NOMO-1 treated with DMSO at 0.1 percent for 48 hours (cell line): ENCODE results near the gene CHTF18.
"Not testable (repeated sequence)": the region's sequence is repeated elsewhere in the genome, so short reads cannot be mapped to it uniquely, and the experiment has no call there.

Experiments used
- DNase-seq: peaks from one replicate; lab custom pipeline; 2025; ENCODE audit not compliant: unreplicated experiment; lab: John Stamatoyannopoulos, UW

Gene CHTF18

GRCh38 chr16:825341-826061 lies 37.1 kb downstream of the CHTF18 start:
- no peak for DNase-seq

- no peak for DNase-seq
These were observed 39.1 kb downstream of the CHTF18 start for GRCh38 chr16:827513-827912.

- DNase-seq, result no peak
These were observed 40.5 kb downstream of the CHTF18 start for GRCh38 chr16:828891-829290.

GRCh38 chr16:830107-830870 lies 41.9 kb downstream of the CHTF18 start:
- no peak for DNase-seq

- no peak for DNase-seq
These were observed 42.6 kb downstream of the CHTF18 start for GRCh38 chr16:830871-831570.

GRCh38 chr16:831571-832413 lies 43.4 kb downstream of the CHTF18 start:
- DNase-seq, result no peak

GRCh38 chr16:832652-833336 lies 44.4 kb downstream of the CHTF18 start:
- DNase-seq, result no peak

GRCh38 chr16:833411-833810 lies 45.0 kb downstream of the CHTF18 start:
- no peak for DNase-seq

- no peak for DNase-seq
These were observed 47.0 kb downstream of the CHTF18 start for GRCh38 chr16:835373-835772.

- DNase-seq, result no peak
These were observed 47.8 kb downstream of the CHTF18 start for GRCh38 chr16:836221-836620.

GRCh38 chr16:836822-837221 lies 48.4 kb downstream of the CHTF18 start:
- not testable (repeated sequence) for DNase-seq

- DNase-seq, result no peak
These were observed 50.3 kb downstream of the CHTF18 start for GRCh38 chr16:838741-839140.

- DNase-seq, result no peak
These were observed 51.4 kb downstream of the CHTF18 start for GRCh38 chr16:839643-840408.

- DNase-seq, result no peak
These were observed 52.4 kb downstream of the CHTF18 start for GRCh38 chr16:840561-841454.

GRCh38 chr16:841455-842060 lies 53.1 kb downstream of the CHTF18 start:
- DNase-seq, result no peak

- no peak for DNase-seq
These were observed 53.6 kb downstream of the CHTF18 start for GRCh38 chr16:842061-842476.

GRCh38 chr16:842711-843560 lies 54.5 kb downstream of the CHTF18 start:
- no peak for DNase-seq
